A172 (cell line): ENCODE data around the gene CDHR3. TPM values are rescaled to one million over a fixed set of nuclear protein-coding genes. Genes with fewer than 3 reads are reported as not detected.
A peak's percentile ranks its signal among the peaks of the same experiment; 100 is the strongest.
"Not testable (repeated sequence)": the region's sequence is repeated elsewhere in the genome, so short reads cannot be mapped to it uniquely, and the experiment has no call there.

Experiments used
- DNase-seq: peaks from one replicate; pipeline ENCODE4 v3.0.0-alpha.2; 2015; ENCODE audit warnings: low spot score
- total RNA-seq: library from RNA; depleted of rRNA; stranded (reverse); fragments of >200 nt; shearing (Covaris generic); gene quantifications from 2 replicates; pipeline ENCODE4 v1.2.3, GENCODE V29; 2014

The CDHR3 gene
- total RNA-seq, 1 experiment from 2014 or later = 0.10 TPM

- no peak for DNase-seq
Measured at GRCh38 chr7:105971845-105972244, 8.8 kb downstream of the CDHR3 start.

- no peak for DNase-seq
Measured at GRCh38 chr7:105972276-105972675, 9.2 kb downstream of the CDHR3 start.

- DNase-seq = no peak
Measured at GRCh38 chr7:105974471-105974870, 11.4 kb downstream of the CDHR3 start.

- DNase-seq = peak; percentile 44
Measured at GRCh38 chr7:105975770-105976417, 12.8 kb downstream of the CDHR3 start.

- DNase-seq = no peak
Measured at GRCh38 chr7:105976868-105977267, 13.8 kb downstream of the CDHR3 start.

GRCh38 chr7:105978035-105978434 is 15.0 kb downstream of the CDHR3 start:
- no peak for DNase-seq

GRCh38 chr7:105978974-105979373 is 15.9 kb downstream of the CDHR3 start:
- DNase-seq = no peak

GRCh38 chr7:105979405-105979804 is 16.3 kb downstream of the CDHR3 start:
- DNase-seq = no peak

GRCh38 chr7:105980645-105981396 is 17.8 kb downstream of the CDHR3 start:
- no peak for DNase-seq

- DNase-seq = no peak
Measured at GRCh38 chr7:105982388-105982787, 19.3 kb downstream of the CDHR3 start.

GRCh38 chr7:105984808-105985207 is 21.7 kb downstream of the CDHR3 start:
- DNase-seq = not testable (repeated sequence)

GRCh38 chr7:105985229-105985628 is 22.2 kb downstream of the CDHR3 start:
- no peak for DNase-seq

- no peak for DNase-seq
Measured at GRCh38 chr7:105985672-105986215, 22.7 kb downstream of the CDHR3 start.

- no peak for DNase-seq
Measured at GRCh38 chr7:105987046-105987445, 24.0 kb downstream of the CDHR3 start.

- DNase-seq = no peak
Measured at GRCh38 chr7:105988276-105988675, 25.2 kb downstream of the CDHR3 start.

GRCh38 chr7:105989191-105989590 is 26.1 kb downstream of the CDHR3 start:
- DNase-seq = no peak

GRCh38 chr7:105989686-105990085 is 26.6 kb downstream of the CDHR3 start:
- DNase-seq = no peak

- DNase-seq = no peak
Measured at GRCh38 chr7:105990141-105990540, 27.1 kb downstream of the CDHR3 start.

- DNase-seq = no peak
Measured at GRCh38 chr7:105990727-105991453, 27.8 kb downstream of the CDHR3 start.

- no peak for DNase-seq
Measured at GRCh38 chr7:105992905-105993304, 29.8 kb downstream of the CDHR3 start.

GRCh38 chr7:105996860-105997737 is 34.0 kb downstream of the CDHR3 start:
- DNase-seq = no peak
